ENCODE measurements around the gene MAD1L1.

- TF ChIP-seq CTCF (conservative IDR thresholded peaks at IDR 0.05), result no peak
- no peak for TF ChIP-seq ZFX (IDR thresholded peaks at IDR 0.05)
Observed at GRCh38 chr7:1940402-1940786, 292.4 kb downstream of the MAD1L1 start.

Measured in C4-2B (cell line).